Left ventricle myocardium superior (tissue), 1 donor: ENCODE measurements around the gene CPT1B. TPM values are rescaled to one million over a fixed set of nuclear protein-coding genes. Genes with fewer than 3 reads are reported as not detected.
"Not testable (repeated sequence)": the region's sequence is repeated elsewhere in the genome, so short reads cannot be mapped to it uniquely, and the experiment has no call there.

ENCODE experiments used
- ATAC-seq: fragments of 200-7000 bp; cut with Tn5 transposase; one replicate; pipeline ENCODE4 v1.9.1; 2020; ENCODE audit warnings: mild to moderate bottlenecking, moderate library complexity
- DNase-seq: peaks from one replicate; pipeline ENCODE4 v3.0.0-alpha.2; 2020
- intact Hi-C: fragments of 100-400 bp; cut with micrococcal nuclease; formaldehyde crosslinking; loops from one replicate; pipeline ENCODE4 v1.11.0; 2022
- total RNA-seq: library from RNA; stranded (reverse); fragmentation: NEBNext Ultra II Directional; extraction: Animal tissue kit (Norgen Biotek cat#: 25700); gene quantifications from one replicate; pipeline ENCODE4 v1.2.1, GENCODE V29; 2021
- donor health status: DM: no; HTN: yes; CAD: no; lungs with severe emphysema.

The CPT1B gene
- total RNA-seq, 1 donor from 2014 or later, result 458 TPM

- ATAC-seq (no peak), DNase-seq (no peak)
- intact Hi-C loops, result no loop called here
Observed at GRCh38 chr22:50553310-50553709, 24.9 kb downstream of the CPT1B start.

DNA sequence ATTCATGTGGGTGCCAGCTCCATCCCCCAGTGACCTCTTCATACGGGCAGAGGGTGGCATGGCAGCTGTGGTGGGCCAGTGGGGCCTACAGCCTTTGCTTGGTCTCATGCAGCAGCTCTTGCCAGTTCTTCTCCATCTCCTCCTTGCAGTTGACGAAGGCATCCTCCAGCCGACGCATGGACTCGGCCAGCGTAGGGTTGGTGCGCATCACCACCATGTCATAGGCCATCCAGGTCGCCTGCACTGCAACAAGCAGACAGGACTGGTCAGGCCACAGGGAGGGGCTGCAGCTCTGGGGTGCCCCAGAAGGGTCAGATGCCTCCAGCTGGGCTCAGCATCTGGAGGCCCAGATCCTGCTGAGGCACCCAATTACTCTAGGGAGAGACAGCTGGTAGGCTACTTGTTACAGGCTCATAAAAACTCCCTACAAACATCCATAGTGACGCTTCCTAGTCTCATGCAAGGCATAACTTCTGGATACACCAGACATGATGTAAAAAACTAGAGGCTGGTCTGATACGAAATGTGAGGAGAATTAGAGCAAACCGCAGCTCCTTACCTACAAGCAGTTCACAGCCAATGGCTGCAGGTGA, 27.0 kb downstream of the CPT1B start:
- ATAC-seq (no peak), DNase-seq (no peak)
- intact Hi-C loops, result no loop called here

- intact Hi-C loops, result no loop called here
- no peak for ATAC-seq
Observed at GRCh38 chr22:50550395-50550794, 27.8 kb downstream of the CPT1B start.

GRCh38 chr22:50548921-50549790, 29.1 kb downstream of the CPT1B start:
- intact Hi-C loops, result no loop called here
- DNase-seq (no peak), ATAC-seq (no peak)

More at GRCh38 chr22:50550395-50550794, 27.8 kb downstream of the CPT1B start:
- DNase-seq, result no peak

DNA sequence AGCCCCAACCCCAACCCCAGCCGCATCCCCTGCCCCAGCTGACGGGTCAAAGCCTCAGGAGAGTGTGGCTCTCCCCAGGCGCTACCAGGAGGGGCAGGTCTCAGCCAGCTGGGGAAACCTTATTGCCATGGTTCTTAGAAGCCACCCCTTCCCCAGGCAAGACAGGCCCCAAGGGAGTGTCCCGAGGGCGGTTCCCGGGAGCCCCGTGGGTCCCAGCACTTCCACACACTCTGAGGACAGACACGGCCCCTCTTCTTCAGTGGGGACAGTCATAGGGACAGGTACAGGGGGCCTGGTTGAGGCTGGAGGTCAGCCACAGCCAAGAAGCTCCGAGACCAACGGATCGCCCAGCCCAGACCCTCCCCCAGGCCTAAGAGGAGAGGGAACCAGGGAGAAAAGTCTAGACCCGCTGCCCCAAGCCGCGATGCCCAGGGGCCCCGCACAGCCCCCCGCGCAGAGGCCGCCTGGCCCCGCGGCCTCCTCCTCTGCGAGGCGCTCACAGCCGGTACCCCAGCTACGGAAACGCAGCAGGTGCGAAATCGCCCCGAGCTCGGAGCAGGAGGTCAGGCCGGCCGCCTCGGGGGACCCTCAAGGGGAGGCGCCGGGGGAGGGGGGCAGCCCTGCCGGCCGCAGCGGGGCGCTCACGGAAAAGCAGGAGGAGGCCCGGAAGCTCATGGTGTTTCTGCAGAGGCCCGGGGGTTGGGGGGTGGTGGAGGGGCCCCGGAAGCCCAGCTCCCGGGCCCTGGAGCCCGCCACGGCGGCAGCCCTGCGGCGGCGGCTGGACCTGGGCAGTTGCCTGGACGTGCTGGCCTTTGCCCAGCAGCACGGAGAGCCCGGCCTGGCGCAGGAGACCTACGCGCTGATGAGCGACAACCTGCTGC, 29.9 kb downstream of the CPT1B start:
- ATAC-seq (peak; percentile 13), DNase-seq (peak; percentile 50)
- intact Hi-C loops, result no loop called here

GRCh38 chr22:50547263-50547985, 30.8 kb downstream of the CPT1B start:
- DNase-seq (no peak), ATAC-seq (no peak)
- intact Hi-C loops, result no loop called here

DNA sequence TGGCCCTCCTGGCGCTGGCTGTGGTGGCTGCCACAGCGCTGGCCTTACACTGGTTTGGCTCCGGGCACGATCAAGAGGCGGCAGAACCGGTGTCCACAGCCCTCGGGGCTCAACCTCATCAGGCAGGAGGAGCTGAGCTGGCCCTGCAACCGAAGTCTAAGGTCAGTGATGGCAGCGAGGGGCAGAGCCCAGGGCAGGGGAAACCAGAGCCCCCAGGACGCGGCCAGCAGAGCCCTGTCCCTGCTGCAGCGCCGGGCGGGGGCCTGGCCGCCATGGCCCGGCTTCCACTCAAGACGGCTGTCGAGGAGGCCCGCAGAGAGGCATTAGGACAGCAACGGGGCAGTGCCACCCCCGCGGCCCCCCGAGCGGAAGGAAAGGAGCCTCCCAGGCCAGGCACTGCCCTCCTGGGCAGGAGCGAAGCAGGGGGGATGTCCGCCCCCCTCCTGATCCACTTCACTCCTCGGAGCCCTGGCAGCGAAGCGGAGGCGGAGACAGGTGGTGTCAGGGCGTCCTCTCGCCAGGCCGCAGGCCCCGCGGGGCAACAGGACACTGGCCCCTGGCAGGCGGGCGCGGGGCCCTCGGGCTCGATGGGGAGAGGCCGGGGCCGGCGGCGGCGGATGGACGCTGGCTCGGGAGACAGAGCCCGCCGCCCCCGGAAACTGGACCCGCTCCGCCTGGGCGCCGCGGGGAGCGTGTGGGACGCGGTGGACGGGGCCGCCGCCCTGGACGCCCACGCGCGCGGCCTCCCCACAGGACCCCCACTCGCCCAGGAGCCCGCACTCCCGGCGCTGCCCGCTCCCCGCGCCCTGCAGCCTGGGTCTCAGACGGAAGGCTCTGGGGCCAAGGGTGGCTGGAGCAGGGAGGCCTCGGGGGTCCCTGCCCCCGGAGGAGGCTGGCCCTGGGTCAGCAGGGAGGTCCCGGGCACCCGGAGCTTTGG, 31.6 kb downstream of the CPT1B start:
- DNase-seq, result no peak
- intact Hi-C loops, result no loop called here
- no peak for ATAC-seq

- ATAC-seq (no peak), DNase-seq (no peak)
- intact Hi-C loops, result no loop called here
Observed at GRCh38 chr22:50545522-50546325, 32.5 kb downstream of the CPT1B start, which contains the start of gene KLHDC7B. Gene KLHDC7B (plus strand): TSS chr22:50545899. CDS start chr22:50546244, 345 bp downstream.

DNA sequence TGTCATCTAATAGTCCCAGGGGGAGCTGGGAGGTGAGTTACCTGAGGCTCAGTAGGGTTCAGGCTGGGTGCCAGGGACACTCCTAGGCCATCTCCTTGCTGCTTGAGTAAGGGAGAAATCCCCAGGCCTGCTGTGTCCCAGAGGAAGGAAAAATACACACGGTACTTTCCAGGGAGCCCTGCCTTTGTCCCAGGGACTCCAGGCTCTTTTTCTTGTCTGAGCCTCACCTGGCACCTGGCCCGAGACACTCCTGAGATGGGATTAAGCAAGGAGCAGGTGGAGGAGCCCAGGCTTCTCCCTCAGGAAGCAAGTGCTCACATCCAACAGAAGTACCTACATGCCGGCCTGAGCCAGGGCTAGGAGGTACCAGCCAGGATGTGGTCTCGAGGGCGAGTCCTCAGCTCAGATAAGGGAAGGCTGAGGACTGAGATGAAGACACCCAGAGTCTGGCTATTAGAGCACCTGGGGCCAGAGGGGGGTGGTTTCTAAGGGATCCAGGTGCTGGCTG, 33.4 kb downstream of the CPT1B start:
- intact Hi-C loops, result no loop called here
- ATAC-seq, result no peak

GRCh38 chr22:50544078-50544745, 34.0 kb downstream of the CPT1B start:
- peak; percentile 74 for ATAC-seq
- intact Hi-C loops, result no loop called here
- peak; percentile 89 for DNase-seq

More for the DNA sequence above, 33.4 kb downstream of the CPT1B start:
- no peak for DNase-seq

DNA sequence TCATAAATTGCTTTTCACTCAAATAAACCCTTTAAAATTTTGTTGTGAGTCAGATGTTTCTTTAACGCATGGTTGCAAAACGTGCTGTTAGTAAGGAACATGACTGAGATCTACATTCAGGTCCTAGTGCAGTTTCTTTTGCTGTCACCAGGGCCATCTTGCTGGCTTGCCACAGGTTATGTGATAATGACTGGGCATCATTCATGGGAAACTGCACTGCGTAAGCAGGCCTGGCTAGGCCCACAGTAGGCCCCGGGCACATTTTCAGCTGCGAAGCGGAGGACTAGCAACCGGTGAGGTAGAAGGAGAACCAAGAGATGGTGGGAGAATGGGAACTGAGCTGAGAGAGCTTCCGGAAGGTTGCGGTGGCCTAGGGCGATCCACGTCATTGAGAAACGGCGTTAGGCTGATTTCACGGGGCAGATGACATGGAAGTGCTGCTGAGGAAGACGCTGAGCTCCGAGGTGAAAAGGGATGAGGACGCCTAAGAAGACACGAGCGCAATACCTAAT, 35.8 kb downstream of the CPT1B start:
- ATAC-seq (no peak), DNase-seq (peak; percentile 25)
- intact Hi-C loops, result no loop called here

DNA sequence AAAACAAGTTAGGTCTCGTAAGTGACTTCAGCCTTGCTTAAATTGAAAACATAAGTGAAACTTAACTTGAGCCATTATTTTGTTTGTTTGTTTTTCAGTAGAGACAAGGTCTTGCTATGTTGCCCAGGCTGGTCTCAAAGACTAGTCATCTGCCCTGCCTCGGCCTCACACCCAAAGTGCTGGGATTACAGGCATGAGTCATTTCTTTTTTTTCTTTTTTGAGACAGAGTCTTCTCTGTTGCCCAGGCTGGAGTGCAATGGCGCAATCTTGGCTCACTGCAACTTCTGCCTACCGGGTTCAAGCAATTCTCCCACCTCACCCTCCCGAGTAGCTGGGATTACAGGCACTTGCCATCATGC, 36.6 kb downstream of the CPT1B start:
- ATAC-seq (peak; percentile 25), DNase-seq (peak; percentile 55)
- intact Hi-C loops, result not testable (repeated sequence)

- DNase-seq, result peak; percentile 12
- intact Hi-C loops, result no loop called here
- no peak for ATAC-seq
Observed at GRCh38 chr22:50540381-50540780, 37.8 kb downstream of the CPT1B start.

DNA sequence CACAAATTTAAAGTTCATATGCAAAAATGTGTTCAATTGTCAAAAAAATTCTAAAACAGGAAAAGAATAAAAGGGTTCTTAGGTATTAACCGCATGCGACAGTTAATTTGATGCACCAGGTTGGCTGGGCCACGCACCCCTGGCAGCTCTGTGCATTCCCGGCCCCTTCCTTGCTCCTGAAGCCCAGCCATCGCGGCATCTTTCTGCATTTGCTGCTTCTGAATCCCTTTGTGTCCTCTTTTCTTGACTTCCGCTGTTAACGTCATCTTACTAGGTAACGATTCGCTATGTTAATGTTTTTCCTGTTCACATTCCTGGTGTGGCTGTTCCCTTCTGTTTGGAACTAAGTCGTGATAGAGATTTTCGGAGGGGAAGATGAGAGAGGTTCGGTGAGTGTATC, 40.5 kb downstream of the CPT1B start:
- ATAC-seq (no peak), DNase-seq (peak; percentile 2)
- intact Hi-C loops, result no loop called here

DNA sequence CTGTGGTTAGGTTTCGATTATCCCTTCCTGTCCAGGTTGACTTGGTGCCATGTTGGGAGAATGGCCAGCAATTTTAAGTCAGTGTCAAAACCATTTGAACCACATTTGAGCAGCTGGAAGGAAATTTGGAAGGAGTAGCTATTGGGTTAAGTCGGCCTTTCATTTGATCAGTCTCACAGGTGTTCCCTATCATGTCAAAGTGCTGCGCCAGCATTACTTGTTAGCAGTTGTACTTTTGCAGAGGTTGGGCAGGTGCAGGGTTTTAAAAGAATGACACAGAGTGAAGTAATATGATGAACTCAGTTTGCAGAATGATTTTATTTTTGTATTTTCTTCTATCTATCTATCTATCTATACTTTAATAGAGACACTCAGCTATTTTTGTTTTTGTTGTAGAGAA, 42.0 kb downstream of the CPT1B start:
- no peak for ATAC-seq
- intact Hi-C loops, result no loop called here

GRCh38 chr22:50535113-50535512, 43.1 kb downstream of the CPT1B start:
- DNase-seq (peak; percentile 15), ATAC-seq (no peak)

More for the DNA sequence above, 42.0 kb downstream of the CPT1B start:
- DNase-seq, result no peak

More at GRCh38 chr22:50535113-50535512, 43.1 kb downstream of the CPT1B start:
- intact Hi-C loops, result no loop called here
